H1 (cell line): ENCODE measurements around the gene GMIP. TPM values are rescaled to one million over a fixed set of nuclear protein-coding genes. Genes with fewer than 3 reads are reported as not detected.

Source experiments
- CBX5 ChIP-seq: fragments of 300-800, 300-1000 bp; sonication (generic); IDR thresholded peaks from 2 replicates; pipeline ENCODE4 v1.7.1; 2016; ENCODE audit warnings: antibody characterized with exemption, low read length, low read depth
- CHD1 ChIP-seq: IDR thresholded peaks from 2 replicates; pipeline ENCODE4 v1.6.1; 2012; ENCODE audit warnings: low read depth, low read length, improper control_type of control experiment
- CHD7 ChIP-seq: fragments of 300-600 bp; sonication (generic); IDR thresholded peaks from 2 replicates; pipeline ENCODE4 v1.7.1; 2012; ENCODE audit warnings: low read length, moderate library complexity, mild to moderate bottlenecking, inconsistent platforms; ENCODE audit not compliant: insufficient replicate concordance
- JUN ChIP-seq: IDR thresholded peaks from 2 replicates; pipeline ENCODE4 v1.6.1; 2011; ENCODE audit warnings: low read depth, mild to moderate bottlenecking, improper control_type of control experiment, low read length
- KDM1A ChIP-seq: fragments of 200-600, 300-600 bp; sonication (generic); IDR thresholded peaks from 2 replicates; pipeline ENCODE4 v1.7.1; 2016; ENCODE audit warnings: mild to moderate bottlenecking, low read length, borderline replicate concordance
- KDM5A ChIP-seq: fragments of 200-600 bp; IDR thresholded peaks from 2 replicates; pipeline ENCODE4 v1.7.1; 2012; ENCODE audit warnings: mild to moderate bottlenecking, low read length, inconsistent platforms, mixed read lengths
- POLR2A ChIP-seq, 2 experiments: IDR thresholded peaks; 1 replicate in 1 of 2; 2 replicates in 1 of 2; pipeline ENCODE4 v1.6.1; 2011; ENCODE audit warnings: low read depth in 2 of 2, low read length in 2 of 2, mild to moderate bottlenecking in 2 of 2; ENCODE audit errors: control extremely low read depth in 1 of 2
- SAP30 ChIP-seq: fragments of 300-600 bp; sonication (generic); IDR thresholded peaks from 2 replicates; pipeline ENCODE4 v1.7.1; 2012; ENCODE audit warnings: low read length, moderate library complexity, mild to moderate bottlenecking, inconsistent platforms; ENCODE audit not compliant: insufficient read depth, insufficient replicate concordance
- SP2 ChIP-seq: IDR thresholded peaks from 2 replicates; pipeline ENCODE4 v1.6.1; 2012; ENCODE audit warnings: mild to moderate bottlenecking, low read length, inconsistent platforms
- polyA plus RNA-seq, 7 experiments: library from polyadenylated mRNA; depleted of rRNA in 3 of 7; stranded (reverse) in 5 of 7; unstranded in 2 of 7; fragments of >200 nt in 5 of 7; fragments of 200-250 nt in 2 of 7; gene quantifications; 1 replicate in 5 of 7; 2 replicates in 1 of 7; 4 replicates in 1 of 7; pipeline versions ENCODE4 v1.2.1 to v1.2.3, GENCODE V29; 2011 to 2013; ENCODE audit warnings: missing spikeins in 2 of 7, mixed read lengths in 2 of 7
- total RNA-seq: library from RNA; stranded (reverse); fragmentation: NEBNext Ultra II Directional; extraction: Animal tissue kit (Norgen Biotek cat#: 25700); gene quantifications from 2 replicates; pipeline ENCODE4 v1.2.1, GENCODE V29; 2021

The GMIP gene
- total and polyA plus RNA-seq, 2 of the 8 experiments (the other 6 are each of a cell fraction or from before 2014, with no cell fraction given): 5.7 to 18.1 TPM

GRCh38 chr19:19687090-19687489 is 43.6 kb upstream of the GMIP start (continued):
- TF ChIP-seq CHD7: no peak
- no peak for TF ChIP-seq SAP30
- no peak for TF ChIP-seq KDM5A
- no peak for TF ChIP-seq JUN
- no peak for TF ChIP-seq CHD1
- no peak for TF ChIP-seq KDM1A
- no peak for TF ChIP-seq CBX5
- no peak for TF ChIP-seq POLR2A (IDR thresholded peaks at IDR 0.05; ENCODE audit: control extremely low read depth in 1 of 2, low read depth in 2 of 2, low read length in 2 of 2)
- no peak for TF ChIP-seq SP2
